ENCODE measurements around the gene RITA1.

- TF ChIP-seq USF2 (IDR thresholded peaks at IDR 0.05) (no peak), JUN (IDR thresholded peaks at IDR 0.05) (no peak), POLR2A (IDR thresholded peaks at IDR 0.05; ENCODE audit: low read length) (no peak), HMGXB4 (CRISPR knock-in tag; IDR thresholded peaks at IDR 0.05; ENCODE audit: borderline replicate concordance) (no peak), BHLHE40 (IDR thresholded peaks at IDR 0.05; ENCODE audit: low read depth, low read length) (no peak), RFX5 (IDR thresholded peaks at IDR 0.05) (no peak), ZFP36 (IDR thresholded peaks at IDR 0.05; ENCODE audit: borderline replicate concordance, partially characterized antibody) (no peak), CHD4 (IDR thresholded peaks at IDR 0.05; ENCODE audit: borderline replicate concordance) (no peak), CBX8 (IDR thresholded peaks at IDR 0.05) (no peak), RCOR1 (IDR thresholded peaks at IDR 0.05; ENCODE audit: low read depth, low read length) (no peak)
- TF ChIP-seq, protein P1, sequence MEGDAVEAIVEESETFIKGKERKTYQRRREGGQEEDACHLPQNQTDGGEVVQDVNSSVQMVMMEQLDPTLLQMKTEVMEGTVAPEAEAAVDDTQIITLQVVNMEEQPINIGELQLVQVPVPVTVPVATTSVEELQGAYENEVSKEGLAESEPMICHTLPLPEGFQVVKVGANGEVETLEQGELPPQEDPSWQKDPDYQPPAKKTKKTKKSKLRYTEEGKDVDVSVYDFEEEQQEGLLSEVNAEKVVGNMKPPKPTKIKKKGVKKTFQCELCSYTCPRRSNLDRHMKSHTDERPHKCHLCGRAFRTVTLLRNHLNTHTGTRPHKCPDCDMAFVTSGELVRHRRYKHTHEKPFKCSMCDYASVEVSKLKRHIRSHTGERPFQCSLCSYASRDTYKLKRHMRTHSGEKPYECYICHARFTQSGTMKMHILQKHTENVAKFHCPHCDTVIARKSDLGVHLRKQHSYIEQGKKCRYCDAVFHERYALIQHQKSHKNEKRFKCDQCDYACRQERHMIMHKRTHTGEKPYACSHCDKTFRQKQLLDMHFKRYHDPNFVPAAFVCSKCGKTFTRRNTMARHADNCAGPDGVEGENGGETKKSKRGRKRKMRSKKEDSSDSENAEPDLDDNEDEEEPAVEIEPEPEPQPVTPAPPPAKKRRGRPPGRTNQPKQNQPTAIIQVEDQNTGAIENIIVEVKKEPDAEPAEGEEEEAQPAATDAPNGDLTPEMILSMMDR (IDR thresholded peaks at IDR 0.05) = no peak
- TF ChIP-seq, protein P2, sequence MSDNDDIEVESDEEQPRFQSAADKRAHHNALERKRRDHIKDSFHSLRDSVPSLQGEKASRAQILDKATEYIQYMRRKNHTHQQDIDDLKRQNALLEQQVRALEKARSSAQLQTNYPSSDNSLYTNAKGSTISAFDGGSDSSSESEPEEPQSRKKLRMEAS (IDR thresholded peaks at IDR 0.05) = no peak
- TF ChIP-seq, protein P3, sequence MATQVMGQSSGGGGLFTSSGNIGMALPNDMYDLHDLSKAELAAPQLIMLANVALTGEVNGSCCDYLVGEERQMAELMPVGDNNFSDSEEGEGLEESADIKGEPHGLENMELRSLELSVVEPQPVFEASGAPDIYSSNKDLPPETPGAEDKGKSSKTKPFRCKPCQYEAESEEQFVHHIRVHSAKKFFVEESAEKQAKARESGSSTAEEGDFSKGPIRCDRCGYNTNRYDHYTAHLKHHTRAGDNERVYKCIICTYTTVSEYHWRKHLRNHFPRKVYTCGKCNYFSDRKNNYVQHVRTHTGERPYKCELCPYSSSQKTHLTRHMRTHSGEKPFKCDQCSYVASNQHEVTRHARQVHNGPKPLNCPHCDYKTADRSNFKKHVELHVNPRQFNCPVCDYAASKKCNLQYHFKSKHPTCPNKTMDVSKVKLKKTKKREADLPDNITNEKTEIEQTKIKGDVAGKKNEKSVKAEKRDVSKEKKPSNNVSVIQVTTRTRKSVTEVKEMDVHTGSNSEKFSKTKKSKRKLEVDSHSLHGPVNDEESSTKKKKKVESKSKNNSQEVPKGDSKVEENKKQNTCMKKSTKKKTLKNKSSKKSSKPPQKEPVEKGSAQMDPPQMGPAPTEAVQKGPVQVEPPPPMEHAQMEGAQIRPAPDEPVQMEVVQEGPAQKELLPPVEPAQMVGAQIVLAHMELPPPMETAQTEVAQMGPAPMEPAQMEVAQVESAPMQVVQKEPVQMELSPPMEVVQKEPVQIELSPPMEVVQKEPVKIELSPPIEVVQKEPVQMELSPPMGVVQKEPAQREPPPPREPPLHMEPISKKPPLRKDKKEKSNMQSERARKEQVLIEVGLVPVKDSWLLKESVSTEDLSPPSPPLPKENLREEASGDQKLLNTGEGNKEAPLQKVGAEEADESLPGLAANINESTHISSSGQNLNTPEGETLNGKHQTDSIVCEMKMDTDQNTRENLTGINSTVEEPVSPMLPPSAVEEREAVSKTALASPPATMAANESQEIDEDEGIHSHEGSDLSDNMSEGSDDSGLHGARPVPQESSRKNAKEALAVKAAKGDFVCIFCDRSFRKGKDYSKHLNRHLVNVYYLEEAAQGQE (IDR thresholded peaks at IDR 0.05) = no peak
These were observed 42.6 kb upstream of the RITA1 start for GRCh38 chr12:113142886-113143332.
